PC-3 (cell line): ENCODE measurements around the gene PRKCD. TPM values are rescaled to one million over a fixed set of nuclear protein-coding genes. Genes with fewer than 3 reads are reported as not detected.

ENCODE experiments used
- ATAC-seq: fragments of 200-7000 bp; cut with Tn5 transposase; 2 replicates; pipeline ENCODE4 v1.9.1; 2020; ENCODE audit warnings: mild to moderate bottlenecking, moderate library complexity
- BruUV-seq: library from RNA; stranded (reverse); fragments of 400-500 nt; replicated peaks from 2 replicates; lab custom pipeline; 2021; lab: Mats Ljungman, UMichigan
- CTCF ChIA-PET: fragments of 300-600 bp; sonication (Branson Sonifier 250); formaldehyde crosslinking; loops from one replicate; lab custom pipeline; 2022; ENCODE audit warnings: antibody characterized with exemption; lab: Charles Lee
- POLR2A ChIA-PET: fragments of 300-600 bp; sonication (Branson Sonifier 250); formaldehyde crosslinking; loops from one replicate; lab custom pipeline; 2022; ENCODE audit warnings: antibody characterized with exemption; ENCODE audit not compliant: unreplicated experiment; lab: Charles Lee
- DNase-seq: peaks from one replicate; pipeline ENCODE4 v3.0.0-alpha.2; 2015
- H2AFZ ChIP-seq: fragments of 300-600 bp; sonication (generic); 2 replicates; pipeline ENCODE4 v1.6.0; 2016; ENCODE audit warnings: antibody characterized with exemption, low read length
- H3F3A ChIP-seq: fragments of 300-600 bp; sonication (generic); one replicate; pipeline ENCODE4 v1.6.0; 2017; ENCODE audit warnings: antibody characterized with exemption, low read length, control low read depth, mild to moderate bottlenecking; ENCODE audit not compliant: unreplicated experiment
- H3K27ac ChIP-seq: fragments of 300-600 bp; sonication (generic); 2 replicates; pipeline ENCODE4 v1.5.1; 2016; ENCODE audit warnings: mild to moderate bottlenecking, low read length
- H3K27me3 ChIP-seq: fragments of 300-600 bp; sonication (generic); 2 replicates; pipeline ENCODE4 v1.6.1; 2016; ENCODE audit warnings: low read length, mixed read lengths
- H3K36me3 ChIP-seq: fragments of 300-600 bp; sonication (generic); 2 replicates; pipeline ENCODE4 v1.6.1; 2016; ENCODE audit warnings: low read depth, mixed run types, low read length, mixed read lengths
- H3K4me1 ChIP-seq: fragments of 300-600 bp; sonication (generic); 2 replicates; pipeline ENCODE4 v1.5.1; 2016; ENCODE audit warnings: low read length; ENCODE audit not compliant: insufficient read depth
- H3K4me2 ChIP-seq: fragments of 300-600 bp; sonication (generic); 2 replicates; pipeline ENCODE4 v1.6.0; 2016; ENCODE audit warnings: low read length
- H3K4me3 ChIP-seq: fragments of 300-600 bp; sonication (generic); 2 replicates; pipeline ENCODE4 v1.5.1; 2016; ENCODE audit warnings: mild to moderate bottlenecking, low read length, mixed read lengths
- H3K79me2 ChIP-seq: fragments of 300-600 bp; sonication (generic); 2 replicates; pipeline ENCODE4 v1.6.1; 2017; ENCODE audit warnings: low read length, mixed read lengths
- H3K9ac ChIP-seq: fragments of 300-600 bp; sonication (generic); 2 replicates; pipeline ENCODE4 v1.6.0; 2016; ENCODE audit warnings: mild to moderate bottlenecking, low read length
- H3K9me2 ChIP-seq: fragments of 300-600 bp; sonication (generic); replicated peaks from 2 replicates; pipeline ENCODE4 v1.6.1; 2016; ENCODE audit warnings: mixed run types, low read length, mixed read lengths
- H3K9me3 ChIP-seq: fragments of 300-600 bp; sonication (generic); 2 replicates; pipeline ENCODE4 v1.6.1; 2016; ENCODE audit warnings: low read length, mixed read lengths
- H4K20me1 ChIP-seq: fragments of 300-600 bp; sonication (generic); 2 replicates; pipeline ENCODE4 v1.6.1; 2016; ENCODE audit warnings: low read length, mixed read lengths
- EZH2 ChIP-seq: fragments of 300-600 bp; sonication (generic); IDR thresholded peaks from one replicate; pipeline ENCODE4 v1.6.1; 2017; ENCODE audit warnings: antibody characterized with exemption, mild to moderate bottlenecking, low read length; ENCODE audit not compliant: unreplicated experiment
- EZH2phosphoT487 ChIP-seq: fragments of 300-600 bp; sonication (generic); IDR thresholded peaks from 2 replicates; pipeline ENCODE4 v1.6.1; 2018; ENCODE audit warnings: mild to moderate bottlenecking, antibody characterized with exemption, low read length, borderline replicate concordance
- intact Hi-C: fragments of 100-400 bp; cut with micrococcal nuclease; formaldehyde crosslinking; loops from 2 replicates; pipeline ENCODE4 v1.9.0; 2023
- total RNA-seq: library from RNA; depleted of rRNA; stranded (reverse); fragments of >200 nt; gene quantifications from 2 replicates; pipeline ENCODE4 v1.2.3, GENCODE V29; 2014
- TF ChIP-seq, protein P1 (sequence below): fragments of 300-600 bp; sonication (generic); conservative IDR thresholded peaks from 2 replicates; pipeline ENCODE4 v1.5.1; 2017; ENCODE audit warnings: antibody characterized with exemption, low read depth, mild to moderate bottlenecking, low read length

Gene PRKCD
- total RNA-seq, 1 experiment from 2014 or later, result 7.8 TPM

- Histone ChIP-seq H3K4me2 (no peak overlapping the region), H3K9me2 (no peaks in the 10 kb centered on the region), H3K36me3 (no peaks in the 10 kb centered on the region), H3K27ac (no peak overlapping the region), H3K4me3 (no peak overlapping the region), H3K4me1 (peaks cover 11% of the 10 kb centered on the region), H3K27me3 (no peaks in the 10 kb centered on the region), H3K9me3 (no peaks in the 10 kb centered on the region), H3K79me2 (no peaks in the 10 kb centered on the region), H3F3A (no peaks in the 10 kb centered on the region), H3K9ac (no peak overlapping the region), H4K20me1 (no peaks in the 10 kb centered on the region), H2AFZ (no peak overlapping the region)
- ChIA-PET POLR2A (no interaction called here), CTCF (no interaction called here)
- ATAC-seq (no peak), DNase-seq (no peak)
- no TSS peak for BruUV-seq
- TF ChIP-seq EZH2 (no peak), EZH2phosphoT487 (no peak)
- TF ChIP-seq, protein P1, sequence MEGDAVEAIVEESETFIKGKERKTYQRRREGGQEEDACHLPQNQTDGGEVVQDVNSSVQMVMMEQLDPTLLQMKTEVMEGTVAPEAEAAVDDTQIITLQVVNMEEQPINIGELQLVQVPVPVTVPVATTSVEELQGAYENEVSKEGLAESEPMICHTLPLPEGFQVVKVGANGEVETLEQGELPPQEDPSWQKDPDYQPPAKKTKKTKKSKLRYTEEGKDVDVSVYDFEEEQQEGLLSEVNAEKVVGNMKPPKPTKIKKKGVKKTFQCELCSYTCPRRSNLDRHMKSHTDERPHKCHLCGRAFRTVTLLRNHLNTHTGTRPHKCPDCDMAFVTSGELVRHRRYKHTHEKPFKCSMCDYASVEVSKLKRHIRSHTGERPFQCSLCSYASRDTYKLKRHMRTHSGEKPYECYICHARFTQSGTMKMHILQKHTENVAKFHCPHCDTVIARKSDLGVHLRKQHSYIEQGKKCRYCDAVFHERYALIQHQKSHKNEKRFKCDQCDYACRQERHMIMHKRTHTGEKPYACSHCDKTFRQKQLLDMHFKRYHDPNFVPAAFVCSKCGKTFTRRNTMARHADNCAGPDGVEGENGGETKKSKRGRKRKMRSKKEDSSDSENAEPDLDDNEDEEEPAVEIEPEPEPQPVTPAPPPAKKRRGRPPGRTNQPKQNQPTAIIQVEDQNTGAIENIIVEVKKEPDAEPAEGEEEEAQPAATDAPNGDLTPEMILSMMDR, result no peak
- intact Hi-C loops, result no loop called here
Observed at GRCh38 chr3:53137835-53138446, 23.1 kb upstream of the PRKCD start.

GRCh38 chr3:53139906-53140846 is 20.8 kb upstream of the PRKCD start:
- Histone ChIP-seq H4K20me1 (no peaks in the 10 kb centered on the region), H2AFZ (no peak overlapping the region), H3K79me2 (no peaks in the 10 kb centered on the region), H3K9ac (no peak overlapping the region), H3K4me2 (no peak overlapping the region), H3K36me3 (no peaks in the 10 kb centered on the region), H3K9me2 (no peaks in the 10 kb centered on the region), H3K27ac (no peak overlapping the region), H3K4me1 (peaks cover 12% of the 10 kb centered on the region), H3K27me3 (no peaks in the 10 kb centered on the region), H3K9me3 (no peaks in the 10 kb centered on the region), H3F3A (no peaks in the 10 kb centered on the region), H3K4me3 (no peak overlapping the region)
- intact Hi-C loops, result no loop called here
- no peak for ATAC-seq
- no peak for DNase-seq
- ChIA-PET CTCF (no interaction called here), POLR2A (interaction anchor here (0.6 kb wide), 1 partner anchor 88 kb away, joined by 4 read pairs; no protein-coding TSS in a partner anchor)
- BruUV-seq, result no TSS peak
- TF ChIP-seq, protein P1, result no peak
- no peak for TF ChIP-seq EZH2
- TF ChIP-seq EZH2phosphoT487, result no peak
